Esophagus (tissue), 2 donors: ENCODE results near the gene DTHD1. TPM values are rescaled to one million over a fixed set of nuclear protein-coding genes. Genes with fewer than 3 reads are reported as not detected.

Source experiments
- H3K27ac ChIP-seq, 2 donors: one replicate each; pipeline ENCODE4 v1.5.1; 2013; ENCODE audit warnings: low read depth in 2 of 2, mild to moderate bottlenecking in 2 of 2, inconsistent platforms in 1 of 2, low read length in 1 of 2, moderate library complexity in 1 of 2
- H3K27me3 ChIP-seq, 2 donors: one replicate each; pipeline ENCODE4 v1.6.1; 2013; ENCODE audit warnings: low read length in 2 of 2, control low read depth in 1 of 2, mild to moderate bottlenecking in 1 of 2; ENCODE audit not compliant: insufficient read depth in 2 of 2, control insufficient read depth in 1 of 2
- H3K36me3 ChIP-seq, 2 donors: one replicate each; pipeline ENCODE4 v1.6.1; 2013; ENCODE audit warnings: low read length in 1 of 2; ENCODE audit not compliant: control insufficient read depth in 2 of 2, insufficient read depth in 2 of 2
- H3K4me1 ChIP-seq, 2 donors: one replicate each; pipeline ENCODE4 v1.6.1; 2013; ENCODE audit warnings: low read length in 1 of 2; ENCODE audit not compliant: control insufficient read depth in 2 of 2, insufficient read depth in 2 of 2
- H3K4me3 ChIP-seq, 2 donors: one replicate each; pipeline ENCODE4 v1.5.1; 2013; ENCODE audit warnings: low read length in 2 of 2, mild to moderate bottlenecking in 2 of 2, low read depth in 1 of 2, moderate library complexity in 1 of 2
- H3K9me3 ChIP-seq, 2 donors: one replicate each; pipeline ENCODE4 v1.6.1; 2013; ENCODE audit warnings: mild to moderate bottlenecking in 2 of 2, low read depth in 1 of 2, low read length in 1 of 2, moderate library complexity in 1 of 2; ENCODE audit not compliant: control insufficient read depth in 2 of 2, insufficient read depth in 1 of 2
- WGBS, 2 donors: extraction: QIAGEN DNeasy Blood & Tissue Kit; methylation state at CpG; one replicate each; pipeline ENCODE4 v1.1.7; 2013; 5-methylcytosine and 5-hydroxymethylcytosine counted together
- polyA plus RNA-seq, 2 donors: library from polyadenylated mRNA; stranded (reverse); fragments of 200-250 nt; gene quantifications; one replicate each; pipeline ENCODE4 v1.2.3, GENCODE V29; 2013
- donor health status: healthy with polysubstance abuse.
- donor health status: Bipolar disorder and iron deficiency.

The DTHD1 gene
- polyA plus RNA-seq, 2 donors = 0.04 TPM

DNA sequence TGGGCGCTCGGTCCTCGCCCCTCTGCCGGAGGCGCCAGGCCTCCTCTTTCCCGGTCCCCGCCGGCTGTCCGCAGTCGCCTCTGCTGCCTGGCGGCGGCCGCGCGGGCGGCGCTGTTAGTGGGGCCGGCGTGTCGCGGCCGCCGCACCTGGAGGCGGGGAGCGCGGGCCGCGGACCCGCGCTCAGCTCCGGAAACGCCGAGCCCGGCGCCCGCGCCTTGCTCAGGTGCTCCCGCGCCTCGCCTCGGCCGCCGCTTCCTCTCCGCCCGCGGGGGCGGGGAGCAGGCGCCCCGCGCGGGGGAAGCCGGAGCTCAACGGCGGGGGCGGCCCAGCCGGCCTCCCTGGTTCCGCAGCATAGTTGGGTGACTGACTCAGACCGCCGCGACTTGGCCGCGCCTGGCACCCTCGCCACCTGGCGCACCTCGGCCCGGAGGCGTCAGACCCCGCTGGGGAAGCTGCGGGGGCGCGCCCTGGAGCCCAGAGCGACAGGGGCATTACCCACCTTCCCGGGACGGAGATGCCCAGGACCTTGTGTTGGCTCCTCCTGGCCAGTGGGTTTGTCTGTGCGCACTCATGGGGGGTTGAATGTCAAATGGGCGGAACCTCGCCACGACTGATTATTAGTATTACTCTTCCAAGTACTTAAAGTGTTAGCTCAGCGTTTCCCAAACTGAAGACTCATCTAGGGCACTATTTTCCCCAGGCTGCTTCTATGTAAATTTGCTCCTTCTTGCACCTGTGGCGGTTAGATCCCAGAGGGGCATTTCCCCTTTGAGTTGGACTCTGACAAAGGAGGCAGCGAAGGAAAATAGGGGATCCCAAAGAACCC, 36.9 kb upstream of the DTHD1 start, which contains the start of gene ARAP2:
Gene ARAP2, minus strand, starts transcription at position 258 of the 826 bp plus-strand sequence. CDS start 15,028 bp downstream, outside the sequence.
- Histone ChIP-seq H3K27me3 (no peaks in the 10 kb centered on the region), H3K36me3 (no peaks in the 10 kb centered on the region), H3K4me3 (peak within 1 kb of the TSS; percentile 77 to 91), H3K4me1 (no peaks in the 10 kb centered on the region), H3K9me3 (no peaks in the 10 kb centered on the region), H3K27ac (peak within 1 kb of the TSS; percentile 97 to 100)
- WGBS, 2 donors = 1 to 2% methylated on average over 58 to 81 of the region's 81 CpGs

DNA sequence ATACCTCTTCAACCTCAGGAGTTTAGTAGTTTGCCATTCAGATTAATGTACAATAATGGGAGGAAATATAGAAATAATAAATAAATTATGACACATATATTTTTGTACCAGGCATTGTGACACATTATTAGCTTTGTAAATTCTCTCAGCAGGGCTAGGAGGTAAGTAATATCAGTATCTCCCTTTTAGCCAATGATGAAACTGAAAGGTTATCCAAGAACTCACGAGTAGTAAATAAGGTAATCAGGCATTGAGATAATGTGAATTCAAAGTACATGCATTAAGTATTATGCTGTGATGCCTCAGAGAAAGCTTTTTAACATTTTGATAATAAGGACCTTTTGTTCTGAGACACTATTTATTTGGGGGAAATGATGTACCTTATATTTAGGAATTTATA, 31.8 kb upstream of the DTHD1 start:
- 66 to 82% methylated on average over 1 of the region's 1 CpG for WGBS, 2 donors
- no peaks in the 10 kb centered on the region for H3K27me3 ChIP-seq
- H3K36me3 ChIP-seq = no peaks in the 10 kb centered on the region
- no peaks in the 10 kb centered on the region for H3K9me3 ChIP-seq
- H3K27ac ChIP-seq = no peak overlapping the region
- no peaks in the 10 kb centered on the region for H3K4me1 ChIP-seq
- H3K4me3 ChIP-seq = no peak overlapping the region

DNA sequence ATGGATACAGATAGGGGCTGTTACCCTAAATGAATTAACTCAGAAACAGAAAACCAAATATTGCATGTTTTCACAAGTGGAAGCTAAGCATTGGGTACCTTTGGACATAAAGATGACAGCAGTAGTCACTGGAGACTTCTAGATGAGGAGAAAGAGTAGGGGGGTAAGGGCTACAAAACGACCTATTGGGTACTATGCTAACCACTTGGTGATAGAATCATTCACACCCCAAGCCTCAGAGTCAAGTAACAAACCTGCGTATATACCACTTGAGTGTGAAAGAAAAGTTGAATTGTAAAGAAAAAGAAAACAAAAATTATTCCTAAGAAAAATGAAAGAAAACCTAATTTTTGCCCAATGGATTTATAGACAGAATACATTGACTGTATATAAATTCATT, 29.4 kb upstream of the DTHD1 start:
- 79 to 81% methylated on average over 2 of the region's 2 CpGs for WGBS, 2 donors
- Histone ChIP-seq H3K27me3 (no peaks in the 10 kb centered on the region), H3K36me3 (no peaks in the 10 kb centered on the region), H3K4me1 (no peaks in the 10 kb centered on the region), H3K9me3 (no peaks in the 10 kb centered on the region), H3K4me3 (no peak overlapping the region), H3K27ac (no peak overlapping the region)

DNA sequence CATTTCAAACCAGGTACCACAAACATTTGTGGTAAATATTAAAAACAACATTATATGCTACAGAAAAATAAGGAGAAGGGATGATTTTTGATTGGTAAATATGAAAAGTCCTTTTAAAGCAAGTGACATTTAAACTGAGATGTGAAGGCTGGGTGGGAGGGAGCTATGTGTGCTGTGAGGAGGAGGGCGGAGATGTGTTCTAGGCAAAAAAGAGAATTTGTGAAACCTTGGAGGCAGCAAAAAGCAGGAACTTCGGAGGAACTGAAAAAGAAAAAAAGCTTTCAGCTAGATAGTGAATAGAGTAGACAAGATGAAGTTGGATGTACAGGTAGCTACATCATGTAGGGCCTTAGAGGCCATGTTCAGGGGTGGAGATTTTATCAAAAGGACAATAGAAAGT, 27.0 kb upstream of the DTHD1 start:
- Histone ChIP-seq H3K27ac (no peak overlapping the region), H3K27me3 (no peaks in the 10 kb centered on the region), H3K36me3 (no peaks in the 10 kb centered on the region), H3K4me3 (no peak overlapping the region), H3K9me3 (no peaks in the 10 kb centered on the region), H3K4me1 (no peaks in the 10 kb centered on the region)
- WGBS, 2 donors = 83 to 87% methylated on average over 2 of the region's 2 CpGs

GRCh38 chr4:36255577-36255976, 25.8 kb upstream of the DTHD1 start:
- H3K36me3 ChIP-seq = no peaks in the 10 kb centered on the region
- WGBS, 2 donors = 71 to 76% methylated on average over 2 of the region's 2 CpGs
- no peaks in the 10 kb centered on the region for H3K4me1 ChIP-seq
- H3K9me3 ChIP-seq = no peaks in the 10 kb centered on the region
- no peaks in the 10 kb centered on the region for H3K27me3 ChIP-seq
- H3K27ac ChIP-seq = no peak overlapping the region
- no peak overlapping the region for H3K4me3 ChIP-seq

GRCh38 chr4:36256398-36256891, 25.0 kb upstream of the DTHD1 start:
- Histone ChIP-seq H3K4me1 (no peaks in the 10 kb centered on the region), H3K27me3 (no peaks in the 10 kb centered on the region), H3K9me3 (no peaks in the 10 kb centered on the region), H3K27ac (no peak overlapping the region), H3K4me3 (no peak overlapping the region), H3K36me3 (no peaks in the 10 kb centered on the region)
- WGBS, 2 donors = 65 to 72% methylated on average over 6 of the region's 6 CpGs

GRCh38 chr4:36260731-36261130, 20.7 kb upstream of the DTHD1 start:
- Histone ChIP-seq H3K27me3 (no peaks in the 10 kb centered on the region), H3K4me3 (no peak overlapping the region)
- WGBS, 2 donors = 76 to 79% methylated on average over 5 of the region's 5 CpGs

DNA sequence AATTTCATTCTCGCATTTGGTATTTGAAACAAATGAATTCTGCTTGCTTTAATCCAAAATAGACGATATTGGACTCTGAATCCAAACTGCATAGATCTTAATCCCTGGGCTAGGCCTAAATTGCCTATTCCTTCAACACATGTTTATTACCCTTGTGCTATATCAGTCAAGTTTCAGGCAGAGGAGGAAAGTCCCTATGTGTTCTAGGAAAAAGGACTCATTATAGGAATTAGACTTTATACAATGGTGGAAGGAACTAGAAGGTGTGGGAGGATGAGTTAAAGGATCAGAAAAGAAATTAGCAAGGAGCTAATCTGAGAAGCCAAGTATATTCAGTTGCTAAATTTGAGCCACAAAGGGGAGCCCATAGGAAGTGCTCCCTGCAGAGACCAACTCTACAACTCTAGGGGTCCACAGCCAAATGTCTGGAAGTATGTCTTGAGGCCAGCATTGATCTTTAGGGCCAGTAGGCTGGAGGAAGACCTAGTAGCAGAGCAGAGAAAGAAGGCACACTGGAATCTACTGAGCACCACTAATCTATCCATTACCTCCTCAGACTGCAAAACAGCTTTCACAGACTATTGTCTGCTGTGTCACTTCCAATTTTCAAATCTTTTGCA, 17.1 kb upstream of the DTHD1 start:
- Histone ChIP-seq H3K27ac (no peak overlapping the region), H3K36me3 (no peaks in the 10 kb centered on the region), H3K4me3 (no peak overlapping the region), H3K4me1 (no peaks in the 10 kb centered on the region), H3K27me3 (no peaks in the 10 kb centered on the region), H3K9me3 (no peaks in the 10 kb centered on the region)
- 86 to 94% methylated on average over 2 of the region's 2 CpGs for WGBS, 2 donors

More at GRCh38 chr4:36260731-36261130, 20.7 kb upstream of the DTHD1 start:
- H3K9me3 ChIP-seq = no peaks in the 10 kb centered on the region
- no peaks in the 10 kb centered on the region for H3K4me1 ChIP-seq
- no peaks in the 10 kb centered on the region for H3K36me3 ChIP-seq
- no peak overlapping the region for H3K27ac ChIP-seq

DNA sequence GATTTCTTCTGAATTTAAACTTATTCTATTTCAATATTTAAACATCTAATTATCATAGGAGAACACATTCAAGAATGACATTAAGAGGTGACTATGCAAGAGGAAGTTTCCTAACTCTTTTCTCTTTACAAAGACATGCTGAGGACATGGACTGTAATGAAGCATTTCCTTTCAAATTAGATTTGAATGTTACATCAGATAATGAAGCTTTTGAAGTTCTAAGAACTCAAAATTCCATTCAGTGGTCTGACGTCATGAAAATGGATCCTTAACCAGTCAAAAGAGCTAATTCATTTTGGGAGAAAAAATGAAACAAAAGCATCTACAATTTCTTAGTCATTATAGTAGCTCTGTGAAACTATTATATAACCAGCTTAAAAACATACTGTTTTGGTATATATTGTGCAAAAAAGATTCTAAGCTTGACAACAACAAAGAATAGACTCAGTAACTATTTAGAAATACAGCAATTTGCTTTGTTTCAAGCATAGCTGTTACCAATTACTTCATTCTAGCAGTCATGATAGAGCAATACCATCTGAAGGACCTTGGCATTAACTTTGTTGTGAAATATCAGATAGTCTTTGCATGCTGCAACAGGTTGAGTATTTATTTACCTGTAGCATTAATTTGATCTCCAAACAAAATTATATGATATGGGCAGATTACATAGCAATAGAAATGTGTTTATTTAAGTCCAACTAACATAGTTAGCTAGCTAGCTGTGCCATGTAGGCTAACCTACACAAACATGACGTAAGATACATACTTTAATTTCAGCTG, 13.7 kb upstream of the DTHD1 start:
- Histone ChIP-seq H3K4me3 (no peak overlapping the region), H3K36me3 (no peaks in the 10 kb centered on the region), H3K27me3 (no peaks in the 10 kb centered on the region), H3K27ac (no peak overlapping the region), H3K9me3 (no peaks in the 10 kb centered on the region), H3K4me1 (no peaks in the 10 kb centered on the region)
- WGBS, 2 donors = 52 to 54% methylated on average over 2 of the region's 2 CpGs
